GM19023 (cell line): ENCODE data around the gene GRPEL1.
"Not testable (repeated sequence)": the region's sequence is repeated elsewhere in the genome, so short reads cannot be mapped to it uniquely, and the experiment has no call there.

Experiments used
- ATAC-seq: cut with Tn5 transposase; IDR thresholded peaks from one replicate; pipeline ENCODE4 v1.9.1; 2021; ENCODE audit warnings: mild to moderate bottlenecking, moderate library complexity; ENCODE audit not compliant: unreplicated experiment

Gene GRPEL1

GRCh38 chr4:7094916-7095315, 27.1 kb upstream of the GRPEL1 start:
- no peak for ATAC-seq

- no peak for ATAC-seq
These were observed 24.2 kb upstream of the GRPEL1 start for GRCh38 chr4:7092026-7092425.

GRCh38 chr4:7089213-7089986, 21.5 kb upstream of the GRPEL1 start:
- no peak for ATAC-seq

- ATAC-seq, result no peak
These were observed 19.2 kb upstream of the GRPEL1 start for GRCh38 chr4:7087036-7087435.

- ATAC-seq, result no peak
These were observed 18.5 kb upstream of the GRPEL1 start for GRCh38 chr4:7086384-7086783.

- not testable (repeated sequence) for ATAC-seq
These were observed 16.7 kb upstream of the GRPEL1 start for GRCh38 chr4:7084564-7084961.

- ATAC-seq, result no peak
These were observed 16.0 kb upstream of the GRPEL1 start for GRCh38 chr4:7083597-7084563.

GRCh38 chr4:7079909-7080308, 12.0 kb upstream of the GRPEL1 start:
- ATAC-seq, result not testable (repeated sequence)

GRCh38 chr4:7079483-7079882, 11.6 kb upstream of the GRPEL1 start:
- not testable (repeated sequence) for ATAC-seq

- no peak for ATAC-seq
These were observed 10.2 kb upstream of the GRPEL1 start for GRCh38 chr4:7078025-7078424.

- no peak for ATAC-seq
These were observed 9.5 kb upstream of the GRPEL1 start for GRCh38 chr4:7077371-7077770.

- no peak for ATAC-seq
These were observed 8.8 kb upstream of the GRPEL1 start for GRCh38 chr4:7076696-7077082.

GRCh38 chr4:7075962-7076695, 8.3 kb upstream of the GRPEL1 start:
- ATAC-seq, result no peak

- no peak for ATAC-seq
These were observed 6.6 kb upstream of the GRPEL1 start for GRCh38 chr4:7074426-7074825.

GRCh38 chr4:7073526-7074390, 5.9 kb upstream of the GRPEL1 start:
- no peak for ATAC-seq

- ATAC-seq, result no peak
These were observed 5.2 kb upstream of the GRPEL1 start for GRCh38 chr4:7073059-7073458.

GRCh38 chr4:7070729-7071511, 3.1 kb upstream of the GRPEL1 start:
- ATAC-seq, result peak; percentile 20

- ATAC-seq, result no peak
These were observed 1.0 kb upstream of the GRPEL1 start for GRCh38 chr4:7068883-7069282.

- peak; percentile 25 for ATAC-seq
These were observed 497 bp upstream of the GRPEL1 start for GRCh38 chr4:7068279-7068842.
